NCI-H524 treated with DMSO at 0.1 percent for 48 hours (cell line): Measurements from ENCODE around the gene CADM1.

Experiments
- DNase-seq: peaks from one replicate; lab custom pipeline; 2025; lab: John Stamatoyannopoulos, UW

CADM1 gene

DNA sequence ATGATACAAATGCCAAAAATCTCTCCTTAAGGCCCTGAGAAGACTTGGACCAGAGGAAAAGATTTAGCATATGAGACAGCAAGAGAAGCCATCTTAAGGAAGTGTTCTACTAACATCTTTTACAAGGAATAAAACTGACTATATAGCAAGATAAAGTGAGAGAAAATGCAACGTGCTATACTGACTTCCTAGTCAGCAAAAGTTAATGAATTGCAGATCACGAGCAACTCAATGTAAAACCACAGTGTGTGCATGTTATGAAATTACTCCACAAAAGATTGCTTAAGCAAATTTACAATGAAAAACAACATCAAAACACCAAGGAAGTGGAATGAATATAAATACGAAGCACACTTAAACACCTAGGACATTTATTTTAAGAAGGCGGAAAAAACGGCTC is 187.5 kb downstream of the CADM1 start:
- no peak for DNase-seq

DNA sequence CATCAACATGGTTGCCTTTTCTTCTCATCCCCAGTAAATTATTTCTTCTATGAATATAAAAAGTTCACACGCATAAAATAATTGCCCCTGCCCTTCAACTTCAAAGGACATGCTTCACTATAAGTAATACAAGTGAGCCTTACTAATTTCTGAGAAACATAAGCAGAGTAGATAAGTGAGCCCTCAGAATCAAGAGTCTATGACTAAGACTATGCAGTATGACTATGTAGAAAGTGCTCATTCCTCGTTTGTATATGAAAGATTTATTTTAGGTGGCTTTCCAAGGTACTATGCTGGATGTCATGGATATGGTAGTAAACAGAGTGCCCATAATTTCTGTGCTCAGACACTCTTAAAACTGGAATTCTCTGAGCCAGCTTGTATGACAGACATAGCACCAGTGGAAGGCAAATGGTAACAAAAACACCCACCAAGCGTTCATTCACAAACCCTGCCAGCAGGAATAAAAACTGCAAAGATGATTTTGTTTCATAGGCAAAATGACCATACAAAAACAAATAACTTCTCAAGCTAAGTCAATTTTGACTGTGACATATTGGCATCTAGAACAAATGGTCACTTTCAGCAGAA is 189.8 kb downstream of the CADM1 start:
- no peak for DNase-seq

DNA sequence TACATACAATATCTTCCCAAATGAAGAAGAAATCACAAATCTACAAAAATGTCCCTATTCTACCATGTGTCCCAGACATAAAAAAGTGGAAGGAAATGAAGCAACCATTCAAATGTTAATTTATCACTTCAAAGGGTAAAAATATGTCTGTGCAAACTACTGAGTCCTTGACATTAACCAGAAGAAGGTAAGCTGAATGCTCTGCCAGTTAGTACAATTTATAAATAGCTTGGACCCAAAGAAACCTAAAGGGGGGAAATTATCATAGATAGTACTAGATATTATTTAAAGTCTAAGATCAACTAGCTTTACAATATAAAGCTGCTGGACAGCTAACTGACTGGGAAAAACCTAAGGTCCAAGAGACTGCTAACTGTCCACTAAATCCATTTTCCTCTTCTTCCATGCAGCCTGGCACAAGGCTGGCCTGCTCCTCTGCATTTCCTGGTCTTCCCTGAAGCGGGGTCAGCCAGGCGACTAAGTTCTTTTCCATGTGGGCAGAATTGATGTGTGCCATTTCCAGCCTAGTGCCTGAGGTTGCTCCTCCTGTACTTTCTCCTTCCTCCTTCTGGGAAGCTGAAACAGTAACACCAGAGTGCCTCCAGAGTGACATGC is 190.9 kb downstream of the CADM1 start:
- no peak for DNase-seq

DNA sequence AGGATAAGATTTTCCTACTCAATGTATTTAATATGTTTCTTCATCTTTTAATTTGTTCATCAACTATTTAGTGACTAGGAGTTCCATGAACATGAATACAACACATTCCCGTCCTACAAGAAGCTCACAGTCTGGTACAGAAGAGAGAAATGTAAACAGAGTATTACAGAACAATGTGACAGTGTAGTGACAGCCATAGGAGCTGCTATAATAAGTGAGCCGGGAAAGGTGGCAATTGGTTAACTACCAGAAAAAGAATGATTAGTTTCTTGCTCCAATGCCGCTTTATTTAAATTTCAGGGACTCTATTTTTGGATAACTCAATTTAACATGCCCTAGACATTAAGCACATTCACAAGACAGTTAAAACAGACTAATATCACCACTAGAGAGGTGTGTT is 192.3 kb downstream of the CADM1 start:
- no peak for DNase-seq

DNA sequence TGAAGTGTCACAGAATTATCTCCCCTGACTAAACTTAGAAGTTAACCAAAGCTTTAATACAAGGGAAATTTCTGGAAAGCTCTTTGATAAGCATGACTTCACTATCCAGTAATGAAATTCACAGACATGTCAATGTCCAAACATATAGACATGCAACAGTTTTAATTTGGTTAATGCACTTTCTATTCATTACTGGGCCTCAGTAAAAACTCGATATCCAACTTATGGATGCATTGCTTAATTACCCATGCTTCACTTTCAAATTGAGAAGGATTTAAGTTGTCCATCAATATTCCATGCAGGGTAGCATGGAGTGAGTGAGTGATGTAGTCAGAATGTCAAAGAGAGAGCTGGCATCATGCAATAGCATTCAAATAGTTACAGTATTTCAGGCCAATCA is 197.5 kb downstream of the CADM1 start:
- DNase-seq: no peak

DNA sequence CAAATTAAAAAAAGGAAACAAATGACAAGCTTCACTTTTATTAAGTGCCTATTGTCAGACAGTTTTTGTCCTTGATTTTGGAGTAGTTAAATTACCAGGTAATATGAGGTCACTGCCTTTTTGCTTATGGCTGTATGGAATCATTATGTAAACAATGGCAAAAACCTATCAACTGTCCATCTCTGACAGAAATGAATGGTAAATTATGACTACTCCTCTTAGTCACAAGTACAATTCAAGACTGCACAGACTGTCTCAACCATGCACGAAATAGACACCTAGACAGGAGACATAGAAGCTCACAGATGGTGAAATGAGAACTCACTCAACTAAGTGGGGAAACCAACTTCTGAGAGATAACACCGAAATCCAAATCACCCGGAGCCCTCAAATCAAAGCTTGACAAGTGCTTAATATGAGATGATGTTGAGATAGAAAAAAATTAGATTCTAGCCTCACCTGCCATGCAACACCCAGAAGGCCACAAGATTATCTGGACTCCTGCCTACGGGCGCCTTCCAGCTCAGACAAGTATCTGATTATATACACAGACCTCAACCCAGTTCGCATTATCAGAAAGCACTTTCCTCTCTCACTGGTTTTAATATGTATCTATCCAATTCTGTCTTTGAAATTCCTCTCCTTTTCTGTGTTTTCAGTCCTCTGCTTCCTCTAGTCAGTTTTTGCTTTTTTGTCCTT is 199.3 kb downstream of the CADM1 start:
- DNase-seq: no peak

DNA sequence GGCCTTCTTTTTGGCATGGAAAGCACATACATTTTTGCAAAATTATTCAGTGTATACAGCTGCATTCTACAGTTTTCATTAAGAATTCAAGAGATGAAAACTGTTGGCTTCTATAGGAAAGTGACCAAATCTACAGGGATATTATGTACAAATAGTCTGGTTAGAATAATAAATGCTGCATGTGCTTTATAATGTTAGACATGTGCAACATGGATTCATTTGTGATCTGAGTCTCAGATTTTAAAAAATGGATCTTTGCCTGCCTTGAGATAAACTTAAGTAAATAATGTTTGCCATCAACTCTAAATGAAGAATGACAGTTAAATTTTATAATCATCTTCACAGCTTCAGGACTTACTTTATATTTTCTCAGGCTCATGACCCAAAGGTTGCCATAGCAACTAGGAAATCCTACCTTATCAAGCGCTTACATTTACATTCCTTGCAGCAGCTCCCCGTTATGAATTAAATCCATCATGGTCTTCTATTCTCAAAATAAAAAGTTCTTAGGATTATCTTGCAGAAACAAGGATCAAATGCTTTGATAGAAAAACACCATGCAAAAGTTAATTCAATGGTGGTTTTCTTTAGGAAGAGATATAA is 200.2 kb downstream of the CADM1 start:
- no peak for DNase-seq

DNA sequence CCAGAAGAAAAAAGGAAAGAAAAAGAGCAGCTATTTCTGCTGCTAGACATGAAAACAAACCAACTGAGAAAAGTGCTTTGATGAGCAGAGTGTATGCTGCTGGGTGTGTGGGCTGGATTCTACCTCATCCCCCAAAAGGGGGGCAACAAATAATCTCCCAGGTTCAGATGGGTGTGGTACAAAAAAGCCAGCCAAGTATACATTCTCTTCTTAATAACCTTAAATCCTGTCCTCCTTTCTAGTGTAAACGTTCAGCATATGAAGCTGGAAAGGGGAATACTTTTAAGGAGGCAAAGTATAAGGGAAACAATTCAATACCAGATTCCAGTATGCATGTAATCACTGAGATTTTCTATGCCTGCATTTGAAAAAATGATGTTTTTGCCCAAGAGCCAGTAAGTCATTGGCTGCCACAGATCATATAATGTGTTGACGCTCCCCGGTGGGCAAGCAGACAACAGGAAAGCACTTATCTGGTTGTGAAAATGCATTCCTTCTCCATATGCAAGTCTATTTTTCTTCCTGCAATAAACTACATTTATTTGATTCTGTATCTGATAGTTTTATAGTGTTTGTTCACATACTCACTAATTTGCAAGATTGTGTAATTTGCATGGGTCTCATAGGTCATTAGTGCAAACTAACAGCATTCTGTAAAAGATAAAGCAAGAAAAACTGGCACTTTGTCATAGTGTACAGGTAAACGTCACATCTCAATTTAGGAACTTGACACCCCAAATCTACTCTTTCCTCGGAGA is 201.1 kb downstream of the CADM1 start:
- no peak for DNase-seq

DNA sequence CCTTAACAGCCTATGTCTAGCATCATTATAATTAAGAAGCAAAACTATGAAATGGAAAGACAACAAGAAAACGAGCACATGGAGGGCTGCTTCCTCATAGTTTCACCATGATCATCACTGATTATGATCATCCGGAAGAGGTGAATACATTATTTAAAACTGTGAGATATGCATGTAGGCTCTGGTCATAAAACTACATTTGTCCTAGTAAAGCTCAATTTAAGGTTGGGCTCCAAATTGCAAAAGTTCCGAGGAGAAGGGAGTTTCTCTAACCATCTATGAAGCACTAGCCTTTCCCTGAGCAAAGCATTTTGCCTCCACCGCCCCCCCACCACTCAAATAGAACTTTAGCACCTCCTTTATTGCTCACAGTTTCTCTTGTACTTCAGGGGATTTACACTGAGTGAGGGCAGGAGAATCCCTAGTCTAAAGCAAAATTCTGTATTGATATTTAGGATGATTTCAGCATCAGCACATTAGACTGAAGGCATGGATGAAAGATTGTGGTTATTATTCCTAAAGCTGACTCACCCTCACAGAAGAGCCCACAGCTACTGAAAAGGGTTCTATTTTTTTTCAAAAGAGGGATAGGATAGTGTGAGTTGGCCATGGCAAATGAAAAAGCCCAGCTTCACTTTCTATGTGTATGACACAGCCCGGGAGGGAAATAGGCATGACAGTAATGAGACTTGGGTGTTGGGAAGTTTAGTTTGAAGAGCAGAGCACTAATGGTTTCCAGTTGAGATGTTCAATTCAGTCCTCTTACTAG is 203.4 kb downstream of the CADM1 start:
- DNase-seq: no peak

DNA sequence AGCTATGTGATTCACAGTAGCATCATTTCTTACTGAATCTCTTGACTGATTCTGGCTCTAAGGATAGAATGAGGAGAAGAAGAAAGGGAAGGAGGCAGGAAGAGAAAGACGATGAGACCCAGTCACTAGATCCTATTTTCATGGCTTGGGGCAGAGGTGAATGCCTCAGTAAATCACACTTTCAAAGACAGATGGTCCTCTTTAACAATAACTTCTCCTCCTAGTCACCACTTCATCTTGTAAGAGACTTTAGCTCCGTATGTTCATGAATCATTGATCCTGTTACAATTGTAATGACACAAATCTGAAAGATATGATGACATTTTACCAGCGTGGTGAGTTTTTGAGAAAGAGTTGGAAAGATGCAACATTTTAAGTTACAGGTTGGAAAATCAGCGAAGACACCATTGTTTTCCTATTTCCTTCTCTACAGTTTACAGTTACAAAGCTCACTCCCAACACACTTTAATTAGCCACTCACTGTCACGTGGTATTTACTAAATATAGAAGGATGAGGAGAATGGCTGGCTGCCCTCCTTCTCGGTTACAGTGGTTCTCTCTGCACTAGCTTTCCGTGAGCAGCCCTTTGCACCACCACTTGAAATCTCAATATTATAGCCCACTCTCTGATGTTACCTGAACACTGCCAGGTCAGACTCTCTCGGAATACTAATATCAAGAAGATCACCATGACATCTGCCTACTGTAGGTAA is 205.8 kb downstream of the CADM1 start:
- peak; percentile 9 for DNase-seq

DNA sequence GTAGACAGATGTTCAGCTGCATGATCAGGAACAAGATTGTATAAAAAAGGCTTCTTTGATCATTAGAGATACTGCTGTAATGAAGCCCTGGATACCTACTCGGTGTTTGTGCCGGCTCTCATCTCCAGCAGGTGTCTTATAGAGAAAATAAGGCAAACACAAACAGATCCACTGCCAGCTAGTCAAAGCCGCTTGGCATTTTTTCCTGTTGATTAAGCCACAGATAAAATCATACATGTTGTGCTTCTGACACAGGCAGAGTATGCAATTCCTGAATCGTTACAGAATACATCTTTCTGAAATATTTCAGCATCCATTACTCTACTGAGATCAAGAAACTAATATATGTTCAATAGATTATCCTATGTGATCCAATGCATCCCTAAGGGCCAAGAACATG is 206.9 kb downstream of the CADM1 start:
- DNase-seq: no peak

DNA sequence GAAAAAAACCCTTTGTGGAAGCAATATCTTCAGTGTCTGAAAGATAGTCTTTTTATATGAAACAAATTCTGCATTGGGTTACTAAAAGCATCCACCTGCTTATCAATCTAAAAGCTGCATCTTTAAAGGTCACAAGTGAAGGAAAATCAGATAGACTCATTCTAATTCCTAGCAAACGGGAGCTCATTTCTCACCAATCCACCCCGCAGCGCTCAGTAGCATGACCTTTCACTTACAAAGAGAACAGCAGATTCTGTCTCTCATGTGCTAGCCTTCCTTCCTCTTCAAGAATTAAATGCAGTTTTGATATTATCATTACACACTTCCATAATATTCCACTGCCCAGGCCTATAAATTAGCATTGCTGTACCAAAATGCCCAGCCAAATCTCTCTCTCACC is 212.9 kb downstream of the CADM1 start:
- no peak for DNase-seq

DNA sequence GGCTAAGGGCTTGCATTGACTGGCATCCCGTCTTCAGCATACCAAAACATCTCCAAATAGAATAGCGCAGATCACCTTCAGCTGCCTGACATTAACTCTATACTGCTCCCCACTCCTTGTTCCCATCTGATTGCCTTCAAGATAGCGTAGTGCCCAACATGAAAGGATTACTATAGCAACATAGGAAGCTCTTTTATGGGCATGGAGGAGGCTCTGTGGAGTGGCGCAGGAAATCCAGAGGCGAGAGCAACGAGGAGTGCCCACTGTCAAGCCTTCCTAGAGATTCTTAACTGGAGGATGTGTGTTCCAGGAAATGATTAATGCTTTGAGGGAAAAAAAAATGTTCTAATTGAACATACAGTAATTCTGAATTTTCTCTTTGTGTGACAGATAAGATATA is 213.3 kb downstream of the CADM1 start:
- DNase-seq: no peak

DNA sequence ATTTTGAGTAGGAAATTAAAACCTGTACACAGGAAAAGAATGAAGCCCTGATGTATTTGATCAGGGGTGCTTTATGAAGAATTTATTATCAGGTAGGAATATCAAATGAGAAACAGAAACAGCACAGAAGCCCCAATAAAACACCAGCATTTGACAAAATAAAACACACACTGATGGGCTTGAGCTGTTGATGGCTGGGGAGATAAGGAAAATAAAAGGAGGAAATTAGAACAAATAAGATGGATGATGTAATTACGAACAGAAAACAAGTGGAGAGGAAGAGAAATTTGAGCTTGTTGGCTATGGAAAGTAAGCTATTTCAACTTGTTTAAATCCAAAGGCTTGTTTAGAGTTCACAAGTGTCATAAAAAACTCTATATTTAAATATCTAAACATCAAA is 213.7 kb downstream of the CADM1 start:
- DNase-seq: no peak

DNA sequence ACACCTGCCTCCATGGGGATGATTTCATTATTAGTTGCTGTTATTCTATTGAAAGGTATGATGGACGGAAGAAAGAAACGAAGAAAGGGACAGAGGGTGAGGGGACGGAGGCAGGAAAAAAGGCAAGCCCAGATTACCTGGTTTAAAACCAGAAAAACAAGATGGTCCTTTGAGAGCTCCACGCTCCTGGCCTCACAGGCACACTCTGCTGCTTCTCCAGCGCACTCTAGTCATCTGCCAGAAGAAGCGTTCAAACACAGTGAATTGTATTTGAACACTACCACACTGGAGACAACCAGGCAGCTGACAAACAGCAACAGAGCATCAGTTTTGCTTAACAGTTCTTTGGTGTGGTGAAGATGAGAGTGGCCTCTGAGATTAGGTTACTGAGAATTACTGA is 216.9 kb downstream of the CADM1 start:
- DNase-seq: no peak

DNA sequence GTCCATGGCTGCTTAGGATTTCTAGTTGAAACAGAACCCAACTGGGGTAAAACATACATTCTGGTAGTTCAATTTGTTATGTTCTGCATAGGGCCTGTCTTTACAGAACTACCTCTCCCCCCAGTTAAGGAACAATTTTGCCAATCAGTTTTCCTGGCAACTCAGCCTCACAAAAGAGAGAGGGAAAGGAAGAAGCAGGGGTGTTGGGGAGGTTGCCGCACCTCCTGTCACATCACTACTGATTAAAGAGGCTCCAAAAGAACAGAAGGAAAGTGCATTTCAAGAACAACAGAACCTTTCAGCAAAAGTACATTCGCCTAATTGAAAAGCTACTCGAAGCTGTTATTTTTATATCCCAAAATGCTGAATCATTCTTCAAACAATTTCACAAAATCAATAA is 217.6 kb downstream of the CADM1 start:
- no peak for DNase-seq

DNA sequence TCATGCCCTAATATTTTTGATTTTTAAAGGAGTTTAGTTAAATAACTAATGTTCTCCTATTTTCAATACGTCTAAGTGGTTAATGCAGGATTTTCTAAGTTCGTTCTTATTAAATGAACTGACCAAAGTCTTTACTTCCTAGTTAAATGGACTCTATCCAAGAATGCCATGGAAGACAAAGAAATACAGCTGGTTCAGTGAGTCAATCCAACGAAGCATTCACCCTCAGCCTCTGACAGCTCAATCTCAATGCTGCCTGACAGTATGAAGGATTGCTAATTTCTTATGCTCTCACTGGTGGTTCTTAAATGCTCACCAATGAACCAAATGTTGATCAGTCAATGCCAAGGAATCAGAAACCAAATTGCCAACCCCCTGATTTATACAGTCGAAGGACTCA is 219.4 kb downstream of the CADM1 start:
- no peak for DNase-seq

DNA sequence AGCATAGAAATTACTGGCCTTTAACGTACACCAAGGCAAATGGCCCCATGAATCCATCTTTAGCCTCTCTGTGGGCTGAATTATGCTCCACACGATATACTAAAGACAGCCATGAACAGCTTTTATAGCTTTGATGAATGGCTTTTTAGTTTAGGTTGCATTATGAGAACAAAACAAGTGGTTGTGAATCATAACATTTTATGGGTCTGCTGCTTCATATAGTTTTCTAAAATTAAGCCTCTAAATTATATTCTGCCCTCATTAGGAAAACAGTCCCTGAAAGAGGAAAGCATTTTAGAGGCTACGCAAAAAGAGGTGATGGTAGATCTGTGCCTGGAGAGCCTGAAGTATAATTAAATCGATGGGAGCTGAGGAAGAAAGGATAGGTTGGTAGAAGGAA is 221.3 kb downstream of the CADM1 start:
- no peak for DNase-seq

DNA sequence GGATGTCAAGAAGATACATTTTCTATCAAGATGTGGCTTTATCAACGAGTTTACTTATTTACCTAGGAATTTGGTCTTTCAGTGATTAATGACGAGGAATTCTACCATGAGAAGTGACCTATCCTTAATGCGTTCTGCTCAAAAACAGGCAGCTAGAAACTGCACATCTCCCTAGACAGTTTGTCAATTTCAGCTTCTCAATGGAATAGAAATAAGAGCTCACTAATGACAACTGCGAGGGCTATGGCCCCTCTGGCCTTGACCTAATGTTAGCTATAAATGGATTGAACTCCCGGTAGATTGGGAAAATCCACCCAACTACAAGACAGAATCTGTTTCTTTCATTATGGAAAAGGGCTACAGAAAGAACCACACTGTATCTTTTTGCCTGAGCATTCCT is 223.4 kb downstream of the CADM1 start:
- no peak for DNase-seq

DNA sequence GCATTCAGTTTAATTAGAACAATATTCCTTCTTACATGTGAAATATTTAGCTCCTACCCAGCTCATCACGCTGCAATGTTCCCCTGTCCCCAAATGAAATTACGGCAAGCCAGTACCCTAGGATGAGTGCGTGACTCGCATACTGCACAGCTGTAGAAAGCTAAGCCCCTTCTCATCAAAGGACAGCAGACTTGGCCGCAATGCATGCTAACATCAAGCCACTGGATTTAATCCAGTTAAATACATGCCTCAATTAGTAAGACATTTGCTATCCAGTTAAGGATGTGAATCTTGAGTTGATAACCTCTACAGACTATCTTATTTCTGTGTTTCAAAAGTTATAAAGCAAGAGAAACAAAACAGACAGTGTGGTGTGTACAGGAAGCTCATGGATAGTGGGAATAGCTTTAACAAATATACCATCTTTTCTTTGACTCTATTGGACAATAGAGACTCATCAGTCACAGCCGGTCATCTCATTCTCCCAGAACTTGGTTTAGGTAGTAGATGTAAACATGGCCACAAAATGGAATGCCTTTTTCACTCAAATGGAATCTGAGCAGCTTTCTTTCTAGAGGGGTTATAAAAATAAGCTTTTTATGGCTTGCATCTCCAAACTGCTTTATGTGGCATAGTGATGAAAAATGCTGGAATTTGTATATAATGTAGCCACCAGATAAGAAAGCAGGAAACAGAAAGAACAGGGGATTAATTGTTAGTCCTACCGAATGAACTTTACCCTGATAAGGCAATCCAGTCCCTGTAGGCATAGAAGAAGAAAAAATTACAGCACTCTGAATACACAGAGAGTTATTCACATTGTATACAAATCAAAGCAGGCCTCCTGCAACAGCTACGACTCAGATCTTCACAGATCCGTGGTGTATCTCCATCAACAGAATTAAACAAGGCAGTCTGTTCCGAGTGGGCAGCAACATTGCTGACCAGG is 224.1 kb downstream of the CADM1 start:
- no peak for DNase-seq
